ENCODE measurements around the gene IFI6.

IFI6 gene

DNA sequence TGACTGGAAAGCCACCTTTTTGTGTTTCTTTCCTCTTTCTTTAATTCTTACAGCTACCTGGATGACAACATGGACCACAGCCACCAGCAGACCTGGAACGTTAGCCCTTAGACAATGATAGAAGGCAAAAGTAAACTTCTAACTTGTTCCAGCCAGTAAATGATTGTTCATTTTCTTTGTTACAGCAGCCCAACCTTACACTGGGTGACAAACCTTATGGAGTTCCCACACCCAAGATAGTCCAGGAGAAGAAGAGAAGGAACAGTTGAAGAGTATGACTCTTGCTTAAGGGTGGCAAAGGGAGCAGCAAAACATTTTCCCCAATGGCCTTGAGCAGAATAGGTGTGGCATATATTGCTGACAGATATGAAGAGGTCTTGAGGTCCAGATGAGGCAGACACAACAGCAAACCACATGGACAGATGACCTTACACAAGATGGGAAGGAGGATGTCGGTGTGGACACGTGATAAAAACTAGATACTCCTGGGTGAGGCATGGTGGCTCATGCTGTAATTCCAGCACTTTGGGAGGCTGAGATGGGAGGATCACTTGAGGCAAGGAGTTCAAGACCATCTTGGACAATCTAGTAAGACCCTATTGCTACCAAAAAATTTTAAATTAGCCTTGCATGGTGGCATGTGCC is 42.0 kb upstream of the IFI6 start:
- H4K8ac ChIP-seq (ENCODE audit: low read length), result no peak overlapping the region

DNA sequence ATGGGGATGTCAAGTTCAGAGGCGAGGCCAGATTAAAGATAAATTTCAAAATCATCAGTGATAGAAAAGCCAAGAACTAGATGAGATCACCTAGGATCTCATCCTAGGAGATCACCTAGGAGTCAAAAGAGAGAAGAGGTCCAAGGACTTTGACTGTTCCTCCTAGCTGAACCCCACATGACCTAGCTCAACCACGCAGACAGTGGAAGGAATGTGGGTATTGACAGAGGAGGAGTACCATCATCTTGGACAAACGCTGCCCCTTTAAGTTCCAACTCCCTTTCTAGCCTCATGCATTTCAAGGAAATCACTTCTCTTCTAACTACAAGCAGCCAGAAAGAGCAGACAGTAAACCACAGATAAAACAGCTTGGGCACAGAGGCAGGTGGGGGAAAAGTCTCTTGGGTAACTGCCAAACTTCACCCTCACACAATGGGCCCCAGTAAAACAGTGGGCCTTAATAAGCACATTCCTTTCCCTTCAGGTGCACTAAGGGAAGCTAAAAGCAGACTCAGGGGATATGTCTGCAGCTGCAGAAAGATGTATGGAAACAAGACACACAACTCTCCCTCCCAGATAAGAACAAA is 41.2 kb upstream of the IFI6 start:
- peaks cover 7% of the 10 kb centered on the region for H3K9me3 ChIP-seq (ENCODE audit: control insufficient read depth, low read length)
- H3K9ac ChIP-seq (ENCODE audit: low read length), result no peak overlapping the region
- H3K36me3 ChIP-seq (ENCODE audit: control insufficient read depth in 1 of 2, insufficient read depth in 2 of 2, low read depth in 1 of 2, low read length in 2 of 2), result no peaks in the 10 kb centered on the region
- H3K4me1 ChIP-seq (ENCODE audit: control insufficient read depth, insufficient read depth, low read depth, low read length), result no peaks in the 10 kb centered on the region
- no peak overlapping the region for H4K8ac ChIP-seq (ENCODE audit: low read length)
- H2BK12ac ChIP-seq (ENCODE audit: low read length in 2 of 2), result no peak overlapping the region
- no peak overlapping the region for H3K4me2 ChIP-seq (ENCODE audit: low read length, poor library complexity, severe bottlenecking)
- no peak overlapping the region for H2AFZ ChIP-seq (ENCODE audit: low read depth, low read length)
- H3K18ac ChIP-seq (ENCODE audit: low read depth in 1 of 2, low read length in 2 of 2), result no peak overlapping the region
- H3K27me3 ChIP-seq (ENCODE audit: control insufficient read depth in 1 of 2, insufficient read depth in 1 of 2, low read length in 2 of 2), result peaks cover 6 to 12% of the 10 kb centered on the region in 2 experiments
- no peak for DNase-seq
- no peak overlapping the region for H2BK15ac ChIP-seq (ENCODE audit: low read depth, poor library complexity, severe bottlenecking)
- H2AK5ac ChIP-seq (ENCODE audit: low read length, severe bottlenecking), result no peak overlapping the region
- H4K91ac ChIP-seq (ENCODE audit: low read length), result no peak overlapping the region
- H3K4ac ChIP-seq (ENCODE audit: low read depth in 1 of 2, low read length in 2 of 2), result no peak overlapping the region
- H3K27ac ChIP-seq (ENCODE audit: low read length, poor library complexity, severe bottlenecking), result no peak overlapping the region
- H3K23ac ChIP-seq (ENCODE audit: low read length in 2 of 2), result no peak overlapping the region
- H2BK120ac ChIP-seq (ENCODE audit: low read depth, low read length), result no peak overlapping the region
- no peak overlapping the region for H2BK5ac ChIP-seq (ENCODE audit: low read depth, low read length, poor library complexity, severe bottlenecking)
- no peak overlapping the region for H3K4me3 ChIP-seq (ENCODE audit: insufficient read depth in 1 of 2, low read depth in 1 of 2, low read length in 2 of 2)
- H3K14ac ChIP-seq (ENCODE audit: low read length in 2 of 2), result no peak overlapping the region
- WGBS, result 55% methylated on average over 2 of the region's 3 CpGs
- H3K79me1 ChIP-seq (replicated peaks; ENCODE audit: low read length, poor library complexity, severe bottlenecking), result no peaks in the 10 kb centered on the region

More for the DNA sequence above, 42.0 kb upstream of the IFI6 start:
- Histone ChIP-seq H3K4ac (ENCODE audit: low read depth in 1 of 2, low read length in 2 of 2) (no peak overlapping the region), H3K4me1 (ENCODE audit: control insufficient read depth, insufficient read depth, low read depth, low read length) (no peaks in the 10 kb centered on the region), H2BK5ac (ENCODE audit: low read depth, low read length, poor library complexity, severe bottlenecking) (no peak overlapping the region), H2BK120ac (ENCODE audit: low read depth, low read length) (no peak overlapping the region), H2AFZ (ENCODE audit: low read depth, low read length) (no peak overlapping the region), H3K9ac (ENCODE audit: low read length) (no peak overlapping the region), H3K27me3 (ENCODE audit: control insufficient read depth in 1 of 2, insufficient read depth in 1 of 2, low read length in 2 of 2) (peaks cover 6 to 12% of the 10 kb centered on the region in 2 experiments), H2AK5ac (ENCODE audit: low read length, severe bottlenecking) (no peak overlapping the region), H2BK12ac (ENCODE audit: low read length in 2 of 2) (no peak overlapping the region), H4K91ac (ENCODE audit: low read length) (no peak overlapping the region), H3K79me1 (replicated peaks; ENCODE audit: low read length, poor library complexity, severe bottlenecking) (no peaks in the 10 kb centered on the region), H3K14ac (ENCODE audit: low read length in 2 of 2) (no peak overlapping the region), H3K18ac (ENCODE audit: low read depth in 1 of 2, low read length in 2 of 2) (no peak overlapping the region), H3K23ac (ENCODE audit: low read length in 2 of 2) (no peak overlapping the region), H3K27ac (ENCODE audit: low read length, poor library complexity, severe bottlenecking) (no peak overlapping the region), H3K4me2 (ENCODE audit: low read length, poor library complexity, severe bottlenecking) (no peak overlapping the region), H3K9me3 (ENCODE audit: control insufficient read depth, low read length) (peaks cover 6% of the 10 kb centered on the region), H3K4me3 (ENCODE audit: insufficient read depth in 1 of 2, low read depth in 1 of 2, low read length in 2 of 2) (no peak overlapping the region), H3K36me3 (ENCODE audit: control insufficient read depth in 1 of 2, insufficient read depth in 2 of 2, low read depth in 1 of 2, low read length in 2 of 2) (no peaks in the 10 kb centered on the region), H2BK15ac (ENCODE audit: low read depth, poor library complexity, severe bottlenecking) (no peak overlapping the region)
- DNase-seq, result no peak
- WGBS, result 92% methylated on average over 3 of the region's 3 CpGs

DNA sequence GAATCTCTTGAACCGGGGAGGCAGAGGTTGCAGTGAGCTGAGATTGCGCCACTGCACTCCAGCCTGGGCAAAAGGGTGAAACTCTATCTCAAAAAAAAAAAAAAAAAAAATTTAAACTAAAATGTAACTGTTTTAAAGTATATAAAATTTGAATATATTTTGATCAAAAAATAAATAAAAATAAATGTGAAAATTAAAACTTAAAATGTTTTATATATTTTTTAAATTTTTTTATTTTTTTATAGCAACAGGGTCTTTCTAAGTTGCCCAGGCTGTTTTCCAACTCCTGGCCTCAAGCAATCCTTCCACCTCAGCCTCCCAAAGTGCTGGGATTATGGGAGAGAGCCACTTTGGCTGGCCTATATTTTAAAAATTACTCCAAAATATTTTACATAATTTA is 38.6 kb upstream of the IFI6 start:
- no CpG with 5 or more reads among the region's 2 CpGs for WGBS

DNA sequence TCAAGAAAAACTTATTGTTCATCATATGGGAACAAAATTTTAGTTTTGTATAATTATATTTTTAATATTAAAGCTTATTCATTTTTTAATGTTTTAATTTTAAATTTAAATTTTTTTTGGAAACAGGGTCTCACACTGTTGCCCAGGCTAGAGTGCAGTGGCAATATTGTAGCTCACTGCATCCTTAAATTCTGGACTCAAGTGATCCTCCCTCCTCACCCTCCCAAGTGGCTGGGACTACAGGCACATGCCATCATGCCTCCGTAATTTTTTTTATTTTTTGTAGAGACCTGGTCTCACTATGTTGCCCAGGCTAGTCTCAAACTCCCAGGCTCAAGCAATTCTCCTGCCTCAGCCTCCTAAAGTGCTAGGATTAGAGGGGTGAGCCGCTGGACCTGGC is 33.6 kb upstream of the IFI6 start:
- no peak overlapping the region for H2BK12ac ChIP-seq (ENCODE audit: low read length in 2 of 2)
- H3K9me3 ChIP-seq (ENCODE audit: control insufficient read depth, low read length), result peaks cover 2% of the 10 kb centered on the region
- no peak overlapping the region for H3K23ac ChIP-seq (ENCODE audit: low read length in 2 of 2)
- 33% methylated on average over 1 of the region's 2 CpGs for WGBS
- H3K4me3 ChIP-seq (ENCODE audit: insufficient read depth in 1 of 2, low read depth in 1 of 2, low read length in 2 of 2), result no peak overlapping the region
- H3K79me1 ChIP-seq (replicated peaks; ENCODE audit: low read length, poor library complexity, severe bottlenecking), result no peaks in the 10 kb centered on the region
- no peak overlapping the region for H3K9ac ChIP-seq (ENCODE audit: low read length)
- H3K18ac ChIP-seq (ENCODE audit: low read depth in 1 of 2, low read length in 2 of 2), result no peak overlapping the region
- H3K4me2 ChIP-seq (ENCODE audit: low read length, poor library complexity, severe bottlenecking), result no peak overlapping the region
- H3K4ac ChIP-seq (ENCODE audit: low read depth in 1 of 2, low read length in 2 of 2), result no peak overlapping the region
- no peak overlapping the region for H4K8ac ChIP-seq (ENCODE audit: low read length)
- DNase-seq, result no peak
- no peaks in the 10 kb centered on the region for H3K36me3 ChIP-seq (ENCODE audit: control insufficient read depth in 1 of 2, insufficient read depth in 2 of 2, low read depth in 1 of 2, low read length in 2 of 2)
- no peak overlapping the region for H2BK15ac ChIP-seq (ENCODE audit: low read depth, poor library complexity, severe bottlenecking)
- no peak overlapping the region for H4K91ac ChIP-seq (ENCODE audit: low read length)
- no peak overlapping the region for H3K14ac ChIP-seq (ENCODE audit: low read length in 2 of 2)
- no peak overlapping the region for H2AFZ ChIP-seq (ENCODE audit: low read depth, low read length)
- H3K27ac ChIP-seq (ENCODE audit: low read length, poor library complexity, severe bottlenecking), result no peak overlapping the region
- H2BK120ac ChIP-seq (ENCODE audit: low read depth, low read length), result no peak overlapping the region
- no peak overlapping the region for H2AK5ac ChIP-seq (ENCODE audit: low read length, severe bottlenecking)
- peaks cover 2 to 5% of the 10 kb centered on the region in 2 experiments for H3K27me3 ChIP-seq (ENCODE audit: control insufficient read depth in 1 of 2, insufficient read depth in 1 of 2, low read length in 2 of 2)
- no peaks in the 10 kb centered on the region for H3K4me1 ChIP-seq (ENCODE audit: control insufficient read depth, insufficient read depth, low read depth, low read length)
- H2BK5ac ChIP-seq (ENCODE audit: low read depth, low read length, poor library complexity, severe bottlenecking), result no peak overlapping the region

More for the DNA sequence above, 38.6 kb upstream of the IFI6 start:
- Histone ChIP-seq H3K27me3 (ENCODE audit: control insufficient read depth in 1 of 2, insufficient read depth in 1 of 2, low read length in 2 of 2) (peaks cover 5 to 6% of the 10 kb centered on the region in 2 experiments), H2BK120ac (ENCODE audit: low read depth, low read length) (no peak overlapping the region), H2BK12ac (ENCODE audit: low read length in 2 of 2) (no peak overlapping the region), H2AFZ (ENCODE audit: low read depth, low read length) (no peak overlapping the region), H2BK15ac (ENCODE audit: low read depth, poor library complexity, severe bottlenecking) (no peak overlapping the region), H4K8ac (ENCODE audit: low read length) (no peak overlapping the region), H3K36me3 (ENCODE audit: control insufficient read depth in 1 of 2, insufficient read depth in 2 of 2, low read depth in 1 of 2, low read length in 2 of 2) (no peaks in the 10 kb centered on the region), H3K9me3 (ENCODE audit: control insufficient read depth, low read length) (peaks cover 2% of the 10 kb centered on the region), H3K23ac (ENCODE audit: low read length in 2 of 2) (no peak overlapping the region), H3K4ac (ENCODE audit: low read depth in 1 of 2, low read length in 2 of 2) (no peak overlapping the region), H3K9ac (ENCODE audit: low read length) (no peak overlapping the region), H2AK5ac (ENCODE audit: low read length, severe bottlenecking) (no peak overlapping the region), H3K27ac (ENCODE audit: low read length, poor library complexity, severe bottlenecking) (no peak overlapping the region), H4K91ac (ENCODE audit: low read length) (no peak overlapping the region), H3K14ac (ENCODE audit: low read length in 2 of 2) (no peak overlapping the region), H3K79me1 (replicated peaks; ENCODE audit: low read length, poor library complexity, severe bottlenecking) (no peaks in the 10 kb centered on the region), H3K4me1 (ENCODE audit: control insufficient read depth, insufficient read depth, low read depth, low read length) (no peaks in the 10 kb centered on the region), H3K18ac (ENCODE audit: low read depth in 1 of 2, low read length in 2 of 2) (no peak overlapping the region), H2BK5ac (ENCODE audit: low read depth, low read length, poor library complexity, severe bottlenecking) (no peak overlapping the region), H3K4me3 (ENCODE audit: insufficient read depth in 1 of 2, low read depth in 1 of 2, low read length in 2 of 2) (no peak overlapping the region), H3K4me2 (ENCODE audit: low read length, poor library complexity, severe bottlenecking) (no peak overlapping the region)
- DNase-seq, result no peak

Measured in mesenchymal stem cell (in vitro differentiated cells and primary cell).